Spleen (tissue), 11 donors: ENCODE data around the gene KREMEN2. TPM values are rescaled to one million over a fixed set of nuclear protein-coding genes. Genes with fewer than 3 reads are reported as not detected.

Experiments
- DNase-seq: peaks from one replicate; pipeline ENCODE4 v3.0.0-alpha.2; 2020
- H3K27ac ChIP-seq, 8 donors: fragments of 200-600 bp; sonication (generic) in 7 of 8; 1 replicate in 4 of 8; 2 replicates in 4 of 8; pipeline versions ENCODE4 v1.5.0 to v1.8.0; 2016 to 2021; ENCODE audit warnings: inconsistent platforms in 4 of 8, mild to moderate bottlenecking in 4 of 8, moderate library complexity in 1 of 8
- H3K27me3 ChIP-seq, 7 donors: fragments of 200-600 bp; sonication (generic) in 6 of 7; replicated peaks in 1 of 7; 1 replicate in 4 of 7; 2 replicates in 3 of 7; pipeline versions ENCODE4 v1.5.0 to v1.8.0; 2016 to 2021; ENCODE audit warnings: inconsistent platforms in 3 of 7, mild to moderate bottlenecking in 1 of 7
- H3K36me3 ChIP-seq, 6 donors: fragments of 200-600 bp; sonication (generic) in 5 of 6; 1 replicate in 4 of 6; 2 replicates in 2 of 6; pipeline versions ENCODE4 v1.5.0 to v1.8.0; 2016 to 2021; ENCODE audit warnings: inconsistent platforms in 2 of 6
- H3K4me1 ChIP-seq, 6 donors: fragments of 200-600 bp; sonication (generic) in 5 of 6; 1 replicate in 3 of 6; 2 replicates in 3 of 6; pipeline versions ENCODE4 v1.5.0 to v1.8.0; 2016 to 2021; ENCODE audit warnings: inconsistent platforms in 3 of 6
- H3K4me3 ChIP-seq, 8 donors: fragments of 200-600 bp; sonication (generic) in 7 of 8; 1 replicate in 4 of 8; 2 replicates in 4 of 8; pipeline versions ENCODE4 v1.5.0 to v1.8.0; 2016 to 2021; ENCODE audit warnings: inconsistent platforms in 4 of 8, mild to moderate bottlenecking in 4 of 8, moderate library complexity in 2 of 8
- H3K9me3 ChIP-seq, 8 donors: fragments of 200-600 bp; sonication (generic) in 7 of 8; 1 replicate in 4 of 8; 2 replicates in 4 of 8; pipeline versions ENCODE4 v1.5.0 to v1.8.0; 2016 to 2021; ENCODE audit warnings: inconsistent platforms in 4 of 8
- POLR2A ChIP-seq, 3 donors: fragments of 450-650 bp; IDR thresholded peaks; one replicate each; pipeline ENCODE4 v1.5.1; 2017; ENCODE audit warnings: antibody characterized with exemption in 3 of 3, mild to moderate bottlenecking in 1 of 3
- POLR2AphosphoS5 ChIP-seq, 3 donors: sonication (generic); formaldehyde crosslinking; IDR thresholded peaks; one replicate each; pipeline ENCODE4 v1.5.1; 2017; ENCODE audit warnings: antibody characterized with exemption in 3 of 3
- WGBS, 5 donors: extraction: QIAGEN DNeasy Blood & Tissue Kit in 3 of 5; methylation state at CpG; one replicate each; pipeline versions ENCODE4 v1.1.5 to v1.1.7; 2013 to 2018; 5-methylcytosine and 5-hydroxymethylcytosine counted together
- intact Hi-C: fragments of 100-400 bp; cut with DNase I; formaldehyde crosslinking; loops from one replicate; pipeline ENCODE4 v1.15.0; 2023; ENCODE audit warnings: low total_unique reads
- polyA plus RNA-seq, 3 donors: library from polyadenylated mRNA; stranded (reverse); fragments of 200-250 nt; gene quantifications; one replicate each; pipeline ENCODE4 v1.2.1, GENCODE V29; 2013
- total RNA-seq, 7 donors: library from RNA; depleted of rRNA in 3 of 7; stranded (reverse); fragments of >200 nt in 3 of 7; fragmentation: NEBNext Ultra II Directional in 4 of 7; extraction: Animal tissue kit (Norgen Biotek cat#: 25700) in 4 of 7; gene quantifications; one replicate each; pipeline versions ENCODE4 v1.1.0 to v1.2.1, GENCODE V29; 2016 to 2021
- TF ChIP-seq, protein P1 (sequence below), 11 experiments: fragments of 200-600 bp in 7 of 11; fragments of 450-650 bp in 4 of 11; sonication (generic) in 4 of 11; IDR thresholded peaks in 8 of 11; conservative IDR thresholded peaks in 3 of 11; 1 replicate in 7 of 11; 2 replicates in 4 of 11; pipeline versions ENCODE4 v1.4.0 to v1.8.0; 2016 to 2021; ENCODE audit warnings: antibody characterized with exemption in 11 of 11, inconsistent platforms in 4 of 11, mild to moderate bottlenecking in 1 of 11
- donor health status: healthy with polysubstance abuse.
- donor health status: DM: no; HTN: no; CAD: no; lungs with moderate emphysema.
- donor health status: DM: no; HTN: no; CAD: no.
- donor health status: Bipolar disorder and iron deficiency.
- donor health status: healthy.
- donor health status: DM: no; HTN: no; CAD: no.
- donor health status: DM: yes; HTN: yes; CAD: no.

The KREMEN2 gene
- total and polyA plus RNA-seq, 10 donors, result 0.40 to 1.2 (median 0.42) TPM; not detected in 5

DNA sequence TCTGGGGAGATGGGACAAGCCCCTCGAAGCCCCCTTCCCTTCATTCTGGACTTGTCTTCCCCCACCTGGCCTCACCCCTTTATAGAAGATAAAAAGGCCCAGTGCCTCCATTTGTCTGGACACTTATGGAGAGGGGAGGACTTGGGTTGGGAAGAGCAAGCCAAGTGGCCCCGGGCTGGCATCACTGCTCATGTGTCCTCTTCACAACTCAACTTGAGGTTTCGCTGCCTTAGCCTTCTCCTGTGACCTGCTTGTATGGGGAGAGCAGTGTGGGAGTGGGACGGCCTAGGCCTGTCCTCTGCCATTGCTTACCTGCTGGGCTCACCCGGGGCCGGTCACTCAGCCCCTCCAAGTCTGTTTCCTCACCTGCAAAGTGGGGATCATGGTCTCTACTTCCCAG is 6.5 kb downstream of the KREMEN2 start:
- Histone ChIP-seq H3K27me3 (peaks cover 12 to 49% (median 31%) of the 10 kb centered on the region in 7 donors), H3K9me3 (no peaks in the 10 kb centered on the region), H3K4me1 (peaks cover 12 to 61% (median 52%) of the 10 kb centered on the region in 6 donors), H3K36me3 (peaks cover 0 to 43% (median 0%) of the 10 kb centered on the region in 6 donors), H3K4me3 (peak overlapping the region in 5 of 8 donors; percentile 74 to 95 (median 85)), H3K27ac (peak overlapping the region in 2 of 8 donors; percentile 75 to 79)
- 81 to 90% (median 83%) methylated on average over 3 to 6 of the region's 6 CpGs for WGBS, 5 donors
- intact Hi-C loops, result no loop called here
- no peak for DNase-seq
- no peak for TF ChIP-seq POLR2A (IDR thresholded peaks at IDR 0.05)
- TF ChIP-seq POLR2AphosphoS5 (IDR thresholded peaks at IDR 0.05), result no peak
- TF ChIP-seq, protein P1, sequence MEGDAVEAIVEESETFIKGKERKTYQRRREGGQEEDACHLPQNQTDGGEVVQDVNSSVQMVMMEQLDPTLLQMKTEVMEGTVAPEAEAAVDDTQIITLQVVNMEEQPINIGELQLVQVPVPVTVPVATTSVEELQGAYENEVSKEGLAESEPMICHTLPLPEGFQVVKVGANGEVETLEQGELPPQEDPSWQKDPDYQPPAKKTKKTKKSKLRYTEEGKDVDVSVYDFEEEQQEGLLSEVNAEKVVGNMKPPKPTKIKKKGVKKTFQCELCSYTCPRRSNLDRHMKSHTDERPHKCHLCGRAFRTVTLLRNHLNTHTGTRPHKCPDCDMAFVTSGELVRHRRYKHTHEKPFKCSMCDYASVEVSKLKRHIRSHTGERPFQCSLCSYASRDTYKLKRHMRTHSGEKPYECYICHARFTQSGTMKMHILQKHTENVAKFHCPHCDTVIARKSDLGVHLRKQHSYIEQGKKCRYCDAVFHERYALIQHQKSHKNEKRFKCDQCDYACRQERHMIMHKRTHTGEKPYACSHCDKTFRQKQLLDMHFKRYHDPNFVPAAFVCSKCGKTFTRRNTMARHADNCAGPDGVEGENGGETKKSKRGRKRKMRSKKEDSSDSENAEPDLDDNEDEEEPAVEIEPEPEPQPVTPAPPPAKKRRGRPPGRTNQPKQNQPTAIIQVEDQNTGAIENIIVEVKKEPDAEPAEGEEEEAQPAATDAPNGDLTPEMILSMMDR (IDR thresholded peaks at IDR 0.05 in 8 of 11, conservative IDR thresholded peaks at IDR 0.05 in 3 of 11), result no peak

DNA sequence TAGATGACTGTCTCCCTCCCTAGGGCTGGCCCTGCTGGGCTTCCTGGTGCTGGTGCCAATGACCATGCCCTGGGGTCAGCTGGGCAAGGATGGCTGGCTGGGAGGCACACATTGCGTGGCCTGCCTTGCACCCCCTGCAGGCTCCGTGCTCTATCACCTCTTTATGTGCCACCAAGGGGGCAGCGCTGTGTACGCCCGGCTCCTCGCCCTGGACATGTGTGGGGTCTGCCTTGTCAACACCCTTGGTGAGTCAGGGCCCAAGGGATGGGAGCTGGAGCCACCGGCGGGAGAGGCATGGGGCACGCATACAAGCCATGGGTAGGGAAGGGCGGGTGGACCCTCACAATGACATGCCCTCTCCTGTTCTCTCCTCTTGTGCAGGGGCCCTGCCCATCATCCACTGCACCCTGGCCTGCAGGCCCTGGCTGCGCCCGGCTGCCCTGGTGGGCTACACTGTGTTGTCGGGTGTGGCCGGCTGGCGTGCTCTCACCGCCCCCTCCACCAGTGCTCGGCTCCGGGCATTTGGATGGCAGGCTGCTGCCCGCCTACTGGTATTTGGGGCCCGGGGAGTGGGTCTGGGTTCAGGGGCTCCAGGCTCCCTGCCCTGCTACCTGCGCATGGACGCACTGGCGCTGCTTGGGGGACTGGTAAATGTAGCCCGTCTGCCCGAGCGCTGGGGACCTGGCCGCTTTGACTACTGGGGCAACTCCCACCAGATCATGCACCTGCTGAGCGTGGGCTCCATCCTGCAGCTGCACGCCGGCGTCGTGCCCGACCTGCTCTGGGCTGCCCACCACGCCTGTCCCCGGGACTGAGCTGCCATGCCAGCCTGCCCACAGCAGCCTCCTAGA is 7.3 kb downstream of the KREMEN2 start:
- peaks cover 12 to 53% (median 44%) of the 10 kb centered on the region in 6 donors for H3K4me1 ChIP-seq
- peaks cover 0 to 51% (median 0%) of the 10 kb centered on the region in 6 donors for H3K36me3 ChIP-seq
- no peak overlapping the region for H3K27ac ChIP-seq
- H3K27me3 ChIP-seq, result peaks cover 9 to 41% (median 23%) of the 10 kb centered on the region in 7 donors
- DNase-seq, result no peak
- 80 to 91% (median 88%) methylated on average over 15 to 35 of the region's 35 CpGs for WGBS, 5 donors
- no peaks in the 10 kb centered on the region for H3K9me3 ChIP-seq
- TF ChIP-seq, protein P1 (IDR thresholded peaks at IDR 0.05 in 8 of 11, conservative IDR thresholded peaks at IDR 0.05 in 3 of 11), result no peak
- TF ChIP-seq POLR2A (IDR thresholded peaks at IDR 0.05), result no peak
- no peak for TF ChIP-seq POLR2AphosphoS5 (IDR thresholded peaks at IDR 0.05)
- no peak overlapping the region for H3K4me3 ChIP-seq
- intact Hi-C loops, result no loop called here

DNA sequence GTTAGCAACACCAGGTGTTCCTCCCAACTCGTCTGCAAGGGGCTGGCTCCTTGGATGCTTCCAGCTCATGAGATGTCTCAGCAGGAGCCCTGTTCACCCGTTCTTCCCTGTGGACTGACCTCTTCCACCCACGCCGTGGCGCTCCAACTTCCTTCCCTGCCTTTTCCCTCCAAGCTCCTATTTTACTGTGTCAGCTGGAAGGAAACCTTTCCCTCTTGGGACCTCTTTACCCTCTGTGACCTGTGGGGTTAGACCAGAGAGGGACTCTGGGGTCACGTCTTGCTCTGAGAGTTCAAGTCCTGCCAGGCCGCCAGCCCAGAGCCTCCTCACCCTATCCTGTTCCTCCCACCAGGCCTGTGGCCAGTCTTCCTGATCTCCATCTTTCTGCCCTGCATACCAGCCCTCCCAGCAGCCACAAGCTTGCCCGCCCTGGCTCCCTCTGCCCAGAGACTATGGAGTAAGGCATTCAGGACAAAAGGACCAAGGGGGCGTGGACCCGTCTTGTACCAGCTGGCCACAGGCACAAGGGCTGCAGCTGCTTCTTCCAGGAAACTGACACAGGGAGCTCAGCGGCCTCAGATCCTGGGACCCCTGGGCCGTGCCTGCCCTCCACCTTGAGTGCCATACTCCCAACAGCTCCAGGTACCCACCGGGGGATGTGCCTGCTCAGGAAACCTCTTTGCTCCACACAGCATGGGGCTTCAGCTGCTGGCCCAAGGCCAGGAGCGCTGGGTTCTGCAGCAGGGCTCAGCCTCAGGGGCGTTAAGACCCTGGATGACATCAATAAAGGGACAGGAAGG is 8.1 kb downstream of the KREMEN2 start:
- intact Hi-C loops, result no loop called here
- TF ChIP-seq POLR2AphosphoS5 (IDR thresholded peaks at IDR 0.05) (no peak), POLR2A (IDR thresholded peaks at IDR 0.05) (no peak)
- TF ChIP-seq, protein P1 (IDR thresholded peaks at IDR 0.05 in 8 of 11, conservative IDR thresholded peaks at IDR 0.05 in 3 of 11), result no peak
- H3K27ac ChIP-seq, result no peak overlapping the region
- DNase-seq, result no peak
- H3K4me3 ChIP-seq, result no peak overlapping the region
- WGBS, 5 donors, result 78 to 82% (median 79%) methylated on average over 13 to 15 of the region's 15 CpGs
- H3K27me3 ChIP-seq, result peaks cover 3 to 33% (median 15%) of the 10 kb centered on the region in 7 donors
- H3K36me3 ChIP-seq, result peaks cover 0 to 59% (median 0%) of the 10 kb centered on the region in 6 donors
- no peaks in the 10 kb centered on the region for H3K9me3 ChIP-seq
- H3K4me1 ChIP-seq, result peaks cover 12 to 45% (median 36%) of the 10 kb centered on the region in 6 donors
